Neural crest cell (in vitro differentiated cells): ENCODE results near the gene FBXO7. TPM values are rescaled to one million over a fixed set of nuclear protein-coding genes. Genes with fewer than 3 reads are reported as not detected.

Experiments
- DNase-seq: peaks from one replicate; pipeline ENCODE4 v3.0.0; 2021; ENCODE audit warnings: low read depth, mixed read lengths, low spot score
- H3K27ac Mint-ChIP-seq: one replicate; pipeline ENCODE4 v1.8.0; 2021; ENCODE audit warnings: mild to moderate bottlenecking, mixed read lengths; ENCODE audit not compliant: unreplicated experiment
- H3K27me3 Mint-ChIP-seq: 2 replicates; pipeline ENCODE4 v1.8.0; 2021; ENCODE audit warnings: low read depth, mild to moderate bottlenecking, mixed read lengths
- H3K36me3 Mint-ChIP-seq: 2 replicates; pipeline ENCODE4 v1.8.0; 2021; ENCODE audit warnings: low read depth, mild to moderate bottlenecking, mixed read lengths
- H3K4me1 Mint-ChIP-seq: 2 replicates; pipeline ENCODE4 v1.8.0; 2021; ENCODE audit warnings: mixed read lengths
- H3K4me3 Mint-ChIP-seq: one replicate; pipeline ENCODE4 v1.8.0; 2021; ENCODE audit warnings: mild to moderate bottlenecking, mixed read lengths
- H3K9me3 Mint-ChIP-seq: 2 replicates; pipeline ENCODE4 v1.8.0; 2021; ENCODE audit warnings: mixed read lengths
- CTCF ChIP-seq: fragments of 200-600 bp; sonication (generic); conservative IDR thresholded peaks from 2 replicates; pipeline ENCODE4 v1.5.0; 2021; ENCODE audit warnings: antibody characterized with exemption, mild to moderate bottlenecking
- total RNA-seq: library from RNA; stranded (reverse); gene quantifications from 2 replicates; pipeline ENCODE4 v1.2.1, GENCODE V29; 2021

Gene FBXO7
- total RNA-seq, 1 donor from 2014 or later = 82.8 TPM

GRCh38 chr22:32522237-32522636, 47.6 kb downstream of the FBXO7 start:
- Mint-ChIP-seq H3K4me3 (no peak overlapping the region), H3K36me3 (peaks cover 6% of the 10 kb centered on the region), H3K27me3 (no peaks in the 10 kb centered on the region), H3K4me1 (peaks cover 28% of the 10 kb centered on the region), H3K9me3 (peaks cover 2% of the 10 kb centered on the region), H3K27ac (peak overlapping the region; percentile 44)
- no peak for TF ChIP-seq CTCF
- DNase-seq = no peak

GRCh38 chr22:32527756-32528155, 53.1 kb downstream of the FBXO7 start:
- Mint-ChIP-seq H3K9me3 (no peaks in the 10 kb centered on the region), H3K27ac (peak overlapping the region; percentile 79), H3K4me1 (peaks cover 55% of the 10 kb centered on the region), H3K36me3 (no peaks in the 10 kb centered on the region), H3K27me3 (peaks cover 2% of the 10 kb centered on the region), H3K4me3 (peak overlapping the region; percentile 78)
- no peak for DNase-seq
- no peak for TF ChIP-seq CTCF

- Mint-ChIP-seq H3K36me3 (no peaks in the 10 kb centered on the region), H3K4me3 (peak overlapping the region; percentile 78), H3K27me3 (peaks cover 2% of the 10 kb centered on the region), H3K27ac (peak overlapping the region; percentile 90), H3K4me1 (peaks cover 55% of the 10 kb centered on the region), H3K9me3 (no peaks in the 10 kb centered on the region)
- no peak for TF ChIP-seq CTCF
- peak; percentile 30 for DNase-seq
These were observed 53.7 kb downstream of the FBXO7 start for GRCh38 chr22:32528316-32528715.

GRCh38 chr22:32528984-32529982, 54.7 kb downstream of the FBXO7 start:
- DNase-seq = peak; percentile 84
- peak; percentile 94 for TF ChIP-seq CTCF
- no peaks in the 10 kb centered on the region for H3K36me3 Mint-ChIP-seq
- peak overlapping the region; percentile 78 for H3K4me3 Mint-ChIP-seq
- peaks cover 5% of the 10 kb centered on the region for H3K27me3 Mint-ChIP-seq
- H3K9me3 Mint-ChIP-seq = no peaks in the 10 kb centered on the region
- H3K27ac Mint-ChIP-seq = peak overlapping the region; percentile 27
- H3K4me1 Mint-ChIP-seq = peaks cover 58% of the 10 kb centered on the region

GRCh38 chr22:32531228-32531627, 56.6 kb downstream of the FBXO7 start:
- Mint-ChIP-seq H3K4me3 (peak overlapping the region; percentile 28), H3K36me3 (no peaks in the 10 kb centered on the region)

More at GRCh38 chr22:32531228-32531627, 56.6 kb downstream of the FBXO7 start:
- no peak for TF ChIP-seq CTCF
- Mint-ChIP-seq H3K4me1 (peaks cover 69% of the 10 kb centered on the region), H3K9me3 (no peaks in the 10 kb centered on the region), H3K27me3 (peaks cover 7% of the 10 kb centered on the region), H3K27ac (no peak overlapping the region)
- DNase-seq = no peak
